ENCODE measurements around the gene CALD1. TPM values are rescaled to one million over a fixed set of nuclear protein-coding genes. Genes with fewer than 3 reads are reported as not detected.
"Not testable (repeated sequence)": the region's sequence is repeated elsewhere in the genome, so short reads cannot be mapped to it uniquely, and the experiment has no call there.

CALD1 gene
- total RNA-seq, 1 experiment from 2014 or later = 53.1 TPM

GRCh38 chr7:134948736-134949135 lies 169.3 kb downstream of the CALD1 start:
- peaks cover 10% of the 10 kb centered on the region; the same call in 1 of the 2 replicates for H3K36me3 ChIP-seq
- H3K9me3 ChIP-seq = no peaks in the 10 kb centered on the region
- DNase-seq = no peak
- H3K27me3 ChIP-seq = no peaks in the 10 kb centered on the region
- no peak overlapping the region for H3K4me3 ChIP-seq

- H3K36me3 ChIP-seq = peaks cover 10% of the 10 kb centered on the region; the same call in 1 of the 2 replicates
Measured at GRCh38 chr7:134949171-134949570, 169.7 kb downstream of the CALD1 start.

GRCh38 chr7:134954197-134955082 lies 175.0 kb downstream of the CALD1 start:
- Histone ChIP-seq H3K9me3 (no peaks in the 10 kb centered on the region), H3K36me3 (peaks cover 10% of the 10 kb centered on the region), H3K4me3 (no peak overlapping the region), H3K27me3 (no peaks in the 10 kb centered on the region)
- DNase-seq = no peak

More at GRCh38 chr7:134949171-134949570, 169.7 kb downstream of the CALD1 start:
- no peak for DNase-seq
- H3K9me3 ChIP-seq = no peaks in the 10 kb centered on the region
- H3K27me3 ChIP-seq = no peaks in the 10 kb centered on the region
- no peak overlapping the region for H3K4me3 ChIP-seq

- Histone ChIP-seq H3K36me3 (peaks cover 8% of the 10 kb centered on the region), H3K9me3 (no peaks in the 10 kb centered on the region), H3K27me3 (no peaks in the 10 kb centered on the region), H3K4me3 (no peak overlapping the region)
- DNase-seq = no peak
Measured at GRCh38 chr7:134957005-134957404, 177.6 kb downstream of the CALD1 start.

- no peak for DNase-seq
Measured at GRCh38 chr7:134959810-134960209, 180.4 kb downstream of the CALD1 start.

GRCh38 chr7:134962270-134962780 lies 182.9 kb downstream of the CALD1 start:
- H3K27me3 ChIP-seq = no peaks in the 10 kb centered on the region
- peaks cover 18% of the 10 kb centered on the region for H3K36me3 ChIP-seq
- no peaks in the 10 kb centered on the region for H3K9me3 ChIP-seq
- no peak overlapping the region for H3K4me3 ChIP-seq
- no peak for DNase-seq

More at GRCh38 chr7:134959810-134960209, 180.4 kb downstream of the CALD1 start:
- Histone ChIP-seq H3K27me3 (no peaks in the 10 kb centered on the region), H3K4me3 (no peak overlapping the region), H3K36me3 (peaks cover 8% of the 10 kb centered on the region), H3K9me3 (no peaks in the 10 kb centered on the region)

GRCh38 chr7:134963036-134963435 lies 183.6 kb downstream of the CALD1 start:
- H3K4me3 ChIP-seq = no peak overlapping the region
- no peak for DNase-seq
- H3K36me3 ChIP-seq = peaks cover 18% of the 10 kb centered on the region
- H3K27me3 ChIP-seq = no peaks in the 10 kb centered on the region
- no peaks in the 10 kb centered on the region for H3K9me3 ChIP-seq

GRCh38 chr7:134966691-134967090 lies 187.3 kb downstream of the CALD1 start:
- Histone ChIP-seq H3K4me3 (no peak overlapping the region), H3K27me3 (no peaks in the 10 kb centered on the region), H3K36me3 (peaks cover 10% of the 10 kb centered on the region), H3K9me3 (no peaks in the 10 kb centered on the region)
- DNase-seq = no peak

GRCh38 chr7:134968110-134968509 lies 188.7 kb downstream of the CALD1 start:
- Histone ChIP-seq H3K9me3 (no peaks in the 10 kb centered on the region), H3K36me3 (peaks cover 10% of the 10 kb centered on the region), H3K27me3 (no peaks in the 10 kb centered on the region), H3K4me3 (no peak overlapping the region)
- no peak for DNase-seq

GRCh38 chr7:134981645-134982044 lies 202.2 kb downstream of the CALD1 start:
- H3K4me3 ChIP-seq, H3K27me3 ChIP-seq, DNase-seq, H3K9me3 ChIP-seq, H3K36me3 ChIP-seq: not testable (repeated sequence)

GRCh38 chr7:134985894-134986362 lies 206.5 kb downstream of the CALD1 start:
- peaks cover 4% of the 10 kb centered on the region; the same call in 1 of the 2 replicates for H3K36me3 ChIP-seq
- no peak for DNase-seq
- no peaks in the 10 kb centered on the region for H3K9me3 ChIP-seq
- peak overlapping the region; percentile 64 for H3K4me3 ChIP-seq
- H3K27me3 ChIP-seq = no peaks in the 10 kb centered on the region

- H3K4me3 ChIP-seq = peak within 1 kb of the TSS; percentile 64
- no peaks in the 10 kb centered on the region for H3K27me3 ChIP-seq
- DNase-seq = peak; percentile 95
- H3K9me3 ChIP-seq = no peaks in the 10 kb centered on the region
- H3K36me3 ChIP-seq = peaks cover 4% of the 10 kb centered on the region; the same call in 1 of the 2 replicates
Measured at GRCh38 chr7:134986363-134987251, 207.2 kb downstream of the CALD1 start, which contains the start of gene AGBL3. TSS of gene AGBL3 (plus strand) at chr7:134986508. CDS start at chr7:134987934, 1,426 bp downstream.

- Histone ChIP-seq H3K4me3 (no peak overlapping the region), H3K9me3 (no peaks in the 10 kb centered on the region), H3K36me3 (peaks cover 4% of the 10 kb centered on the region; the same call in 1 of the 2 replicates), H3K27me3 (no peaks in the 10 kb centered on the region)
- DNase-seq = no peak
Measured at GRCh38 chr7:134988161-134988560, 208.7 kb downstream of the CALD1 start.

GRCh38 chr7:134991469-134992339 lies 212.3 kb downstream of the CALD1 start:
- H3K4me3 ChIP-seq = no peak overlapping the region
- peaks cover 4% of the 10 kb centered on the region; the same call in 1 of the 2 replicates for H3K36me3 ChIP-seq
- H3K27me3 ChIP-seq = no peaks in the 10 kb centered on the region
- no peak for DNase-seq
- no peaks in the 10 kb centered on the region for H3K9me3 ChIP-seq

GRCh38 chr7:134992626-134993179 lies 213.3 kb downstream of the CALD1 start:
- Histone ChIP-seq H3K27me3 (no peaks in the 10 kb centered on the region), H3K4me3 (no peak overlapping the region), H3K36me3 (peaks cover 4% of the 10 kb centered on the region; the same call in 1 of the 2 replicates), H3K9me3 (no peaks in the 10 kb centered on the region)
- DNase-seq = no peak

Measured in MG63 (cell line).